ENCODE data around the gene KDM5A.

Gene KDM5A

DNA sequence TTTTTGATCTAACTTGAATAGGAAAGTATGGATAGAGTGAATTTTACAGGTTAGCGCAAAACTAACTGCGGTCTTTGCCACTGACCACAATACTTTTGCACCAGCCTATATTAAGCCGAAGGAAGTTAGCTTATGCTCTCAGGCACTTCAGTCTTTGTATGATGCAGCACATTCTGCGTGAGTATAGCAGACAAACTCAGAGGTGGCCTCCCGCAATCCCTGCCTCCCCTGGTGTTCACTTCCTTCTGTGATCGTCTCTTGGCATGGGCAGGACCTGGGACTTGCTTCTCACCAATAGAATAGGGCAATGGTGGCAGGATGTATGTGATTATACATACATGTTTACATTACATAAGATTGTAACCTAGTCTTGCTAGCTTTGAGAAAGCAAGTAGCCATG, 116.2 kb downstream of the KDM5A start:
- no peak for DNase-seq (ENCODE audit: low read depth)

DNA sequence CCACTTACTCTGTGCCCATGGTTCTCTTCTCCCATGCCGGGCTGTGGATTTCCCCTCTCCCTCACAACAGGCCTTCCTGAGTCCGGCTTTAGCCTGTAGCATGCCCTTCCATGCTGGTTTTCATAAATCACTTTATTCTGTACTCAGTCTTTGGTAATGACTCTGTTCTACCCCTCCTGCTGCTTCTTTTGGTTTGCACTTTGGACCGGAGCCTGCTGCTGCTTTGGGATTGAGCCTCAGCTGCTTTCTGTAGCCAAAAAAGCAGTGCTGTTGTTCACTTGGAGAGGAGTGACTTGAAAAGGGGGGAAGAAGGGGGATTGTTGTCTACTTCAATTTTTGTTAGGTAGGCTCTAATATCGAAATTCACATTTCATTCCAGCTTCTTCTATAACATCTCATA, 118.0 kb downstream of the KDM5A start:
- DNase-seq (ENCODE audit: low read depth) = no peak

DNA sequence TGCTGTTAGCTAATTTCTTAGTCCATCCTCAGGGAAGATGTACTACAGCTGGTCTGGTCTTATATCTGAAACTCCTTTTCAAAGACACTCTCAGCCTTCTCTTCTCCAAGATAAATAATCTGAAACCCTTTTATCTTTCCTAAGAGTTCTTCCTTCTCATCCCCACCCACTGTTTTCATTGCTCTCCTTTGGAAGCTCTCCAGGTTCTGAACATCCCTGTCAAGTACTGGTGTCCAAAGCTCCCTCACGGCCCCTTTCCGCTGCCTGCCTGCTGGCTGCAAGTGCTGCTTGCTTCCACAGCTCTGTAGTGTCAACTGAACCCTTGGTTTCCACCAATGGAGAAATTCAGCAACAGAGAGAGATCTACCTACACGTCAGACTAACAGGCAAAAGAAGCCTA, 119.9 kb downstream of the KDM5A start:
- DNase-seq (ENCODE audit: low read depth) = no peak

DNA sequence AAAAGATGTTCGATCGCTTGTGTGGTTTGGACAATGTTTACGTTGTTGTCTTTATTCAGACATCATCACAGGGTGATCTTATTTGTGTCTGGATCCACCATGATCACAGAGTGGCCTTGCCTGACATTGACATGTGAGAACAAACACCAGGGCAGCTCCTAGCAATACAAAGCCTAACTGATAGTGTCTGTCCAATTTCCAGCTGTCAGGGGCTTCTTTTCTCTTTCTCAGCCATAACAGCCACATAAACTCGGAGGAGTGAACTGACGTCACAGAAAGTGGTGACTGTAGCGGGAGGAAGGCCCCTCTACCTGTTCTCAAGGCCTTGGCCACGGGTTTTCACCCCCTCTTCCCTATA, 120.7 kb downstream of the KDM5A start:
- no peak for DNase-seq (ENCODE audit: low read depth)

DNA sequence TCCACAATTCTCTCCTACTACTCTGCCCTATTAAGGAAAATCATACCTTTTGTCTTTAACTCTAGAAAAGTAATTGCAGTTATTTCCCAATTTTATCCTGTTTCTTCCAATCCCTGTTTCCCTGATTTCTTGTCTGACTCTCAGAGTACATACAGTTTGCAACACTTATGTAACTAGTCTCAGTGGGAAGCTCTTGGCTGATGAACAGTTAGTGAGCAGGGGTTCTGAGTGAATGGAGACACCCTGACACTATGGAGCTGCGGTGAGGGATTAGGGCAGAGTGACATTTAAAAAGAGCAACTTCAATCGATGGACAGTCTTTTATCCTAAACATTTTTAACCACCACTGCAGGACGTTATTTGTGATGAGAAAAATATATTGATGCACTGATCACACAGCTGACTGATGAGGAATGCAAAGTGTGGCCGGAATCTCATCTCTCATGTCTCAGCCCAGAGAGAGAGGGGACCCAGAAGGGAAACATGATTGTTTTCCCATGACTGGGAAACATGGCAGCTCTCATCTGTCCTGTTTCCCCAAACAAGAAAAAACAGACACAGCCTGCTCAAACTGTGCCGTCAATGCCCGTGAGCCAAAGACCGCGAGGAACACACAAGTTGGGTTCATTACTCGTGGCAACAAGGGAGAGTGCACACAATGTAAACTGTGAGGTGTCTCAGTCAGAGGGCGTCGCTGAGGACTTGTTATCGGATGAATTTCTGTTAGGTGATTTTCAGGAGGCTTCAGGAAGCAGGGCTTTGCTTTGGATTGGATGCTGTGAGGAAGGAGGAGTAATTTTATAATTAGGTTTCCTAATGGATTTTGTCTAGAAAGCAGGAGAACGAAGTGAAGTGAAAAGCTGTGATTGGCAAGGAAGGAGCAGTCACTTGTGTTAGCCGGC, 121.3 kb downstream of the KDM5A start:
- no peak for DNase-seq (ENCODE audit: low read depth)

DNA sequence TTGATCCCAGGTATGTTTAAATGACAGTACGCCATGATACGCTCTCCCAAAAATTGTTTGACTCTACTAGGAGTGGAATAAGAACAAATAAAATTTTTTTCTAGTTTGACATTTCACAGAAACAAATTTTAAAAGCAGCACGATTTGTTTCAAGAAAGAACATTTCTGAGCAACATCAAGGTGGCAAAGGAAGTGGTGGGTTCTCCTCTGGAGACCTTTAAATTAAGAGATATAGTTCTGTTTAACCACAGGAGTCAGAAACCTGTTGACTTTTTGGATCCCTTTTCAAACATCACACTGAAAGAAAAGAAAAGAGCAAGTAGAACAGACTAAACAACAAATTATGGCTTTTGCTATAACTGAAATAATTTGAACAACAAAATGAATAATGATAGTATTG, 124.0 kb downstream of the KDM5A start:
- no peak for DNase-seq (ENCODE audit: low read depth)

DNA sequence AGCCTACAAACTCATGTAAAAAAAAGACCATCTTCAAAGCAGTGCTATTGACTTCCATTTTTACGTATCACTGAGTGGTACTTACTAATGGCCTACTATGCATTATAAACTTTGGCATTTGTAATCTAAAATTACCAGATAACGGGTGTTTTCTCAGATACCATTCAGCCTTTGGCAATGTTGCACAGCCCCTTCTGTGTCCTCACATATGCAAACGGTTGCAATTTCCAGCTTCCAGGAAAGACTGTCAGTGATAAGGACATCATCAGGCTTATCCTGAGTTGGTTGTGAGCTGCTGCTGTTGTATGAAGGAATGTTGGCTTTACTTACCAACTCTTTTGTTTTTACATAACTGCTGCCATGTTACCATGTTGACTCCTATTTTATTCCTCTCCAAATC, 124.9 kb downstream of the KDM5A start:
- no peak for DNase-seq (ENCODE audit: low read depth)

DNA sequence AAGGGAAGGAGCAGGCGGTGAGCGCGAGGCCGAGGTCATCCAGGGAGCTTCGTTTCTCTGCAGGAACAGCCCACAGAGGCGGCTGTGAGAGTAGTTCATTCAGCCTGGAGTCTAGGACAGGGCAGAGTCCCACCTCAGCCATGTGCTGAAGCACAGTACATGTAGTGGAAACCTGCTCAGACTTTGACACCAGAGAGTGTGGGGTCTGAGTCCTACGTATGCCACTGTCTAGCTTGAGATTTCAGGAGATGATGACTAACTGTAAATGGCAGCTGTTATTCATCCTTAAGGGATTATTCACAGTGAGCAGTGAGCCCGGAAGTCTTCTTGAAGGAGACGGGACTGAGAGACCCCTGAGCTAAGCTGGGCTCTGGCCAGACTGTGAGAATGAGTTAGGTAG, 125.5 kb downstream of the KDM5A start:
- no peak for DNase-seq (ENCODE audit: low read depth)

DNA sequence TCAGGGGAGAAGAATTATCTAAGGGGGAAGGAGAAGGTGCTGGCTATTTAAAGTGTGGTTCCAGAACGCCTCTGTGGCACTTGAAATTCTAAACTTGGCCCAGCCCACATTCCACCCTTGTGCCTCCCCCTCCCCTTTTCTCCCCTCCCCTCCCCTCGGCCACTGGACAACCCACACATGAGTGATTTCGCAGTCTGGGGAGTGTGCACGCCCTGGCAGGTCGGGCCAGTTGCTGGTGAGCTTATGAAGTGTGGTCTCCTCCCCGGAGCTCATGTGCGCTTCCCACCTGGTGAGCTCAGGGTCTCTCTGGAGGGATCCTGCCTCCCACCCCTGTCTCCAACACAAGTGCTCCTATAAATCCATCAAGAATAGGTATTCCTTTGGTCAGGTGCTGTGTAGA, 126.3 kb downstream of the KDM5A start, which contains the start of gene SLC6A13:
Gene SLC6A13, minus strand, starts transcription at position 20 of the 400 bp plus-strand sequence. CDS start 2,784 bp downstream, outside the sequence.
- no peak for DNase-seq (ENCODE audit: low read depth)

DNA sequence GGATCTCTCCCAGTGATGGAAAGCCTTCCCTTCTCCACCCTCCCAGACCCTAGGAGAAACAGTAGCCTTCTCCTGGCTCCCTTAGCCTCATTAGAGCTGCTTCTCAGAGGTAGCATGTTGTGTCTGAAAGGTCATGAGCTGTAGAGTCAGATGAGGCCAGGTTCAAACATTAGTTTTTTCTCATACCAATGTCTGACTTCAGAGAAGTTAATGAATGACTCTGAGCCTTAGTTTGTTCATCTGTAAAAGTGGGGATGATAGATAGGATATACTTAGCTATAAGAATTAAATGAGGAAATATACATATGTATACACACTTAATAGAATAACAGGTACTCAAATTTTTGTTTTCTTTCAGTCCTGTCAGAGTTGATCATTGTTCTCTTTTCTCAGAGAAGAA, 127.0 kb downstream of the KDM5A start:
- DNase-seq (ENCODE audit: low read depth) = no peak

DNA sequence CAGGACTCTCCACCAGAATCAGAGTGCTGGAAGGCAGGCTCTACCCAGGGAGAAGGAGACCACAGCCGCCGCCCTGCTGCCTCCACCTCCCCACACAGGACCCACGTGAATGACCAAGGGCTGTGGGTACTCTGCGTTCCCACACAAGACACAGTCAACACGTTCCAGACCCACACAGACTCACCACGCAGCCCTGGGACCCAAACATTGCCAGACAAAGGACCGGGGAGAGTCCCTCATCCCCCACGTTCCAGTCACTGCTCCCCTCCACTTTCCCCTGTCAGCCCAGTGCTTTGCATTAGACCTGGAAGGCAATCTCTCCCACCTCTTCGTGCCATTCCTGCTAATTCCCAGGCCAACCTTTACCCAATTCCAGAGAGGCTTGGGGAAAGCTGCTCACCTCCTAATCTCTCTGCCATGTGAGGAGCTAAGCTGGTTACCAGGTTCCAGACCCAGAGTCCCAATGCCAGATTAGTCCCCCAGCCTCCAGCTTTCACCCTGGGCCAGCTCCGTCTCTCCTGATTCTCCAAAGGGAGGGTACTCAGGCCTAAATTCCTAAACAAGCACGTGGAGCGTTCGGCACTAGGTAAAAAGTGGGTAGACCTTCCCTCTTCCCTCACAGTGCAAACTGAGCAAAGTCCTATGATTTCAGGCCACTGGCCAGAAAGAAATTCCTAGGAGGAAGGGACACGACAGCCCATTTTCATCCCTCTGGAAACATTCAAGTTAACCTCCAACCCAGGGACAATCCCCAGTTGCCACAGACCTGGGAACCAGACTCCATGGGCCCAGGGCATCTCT, 131.4 kb downstream of the KDM5A start:
- DNase-seq (ENCODE audit: low read depth) = no peak

DNA sequence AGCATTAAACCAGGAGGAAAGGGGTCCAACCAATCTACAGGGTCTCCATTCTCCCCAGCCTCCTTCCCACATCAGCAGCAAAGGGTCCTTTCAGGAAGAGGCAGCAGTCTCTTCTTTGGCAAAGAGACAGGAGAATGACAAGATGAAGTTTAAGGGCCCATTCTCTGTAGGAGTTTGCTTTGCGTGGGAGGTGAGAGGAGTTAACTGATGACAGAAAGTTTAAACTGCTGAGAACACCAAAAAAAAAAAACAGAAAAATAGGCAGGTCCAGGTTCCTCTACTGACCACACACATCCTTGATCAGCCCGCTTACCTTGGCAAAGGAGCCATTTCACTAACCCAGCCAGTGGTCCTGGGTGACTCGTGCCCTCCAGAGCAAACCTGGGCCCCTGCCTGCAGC, 132.2 kb downstream of the KDM5A start:
- DNase-seq (ENCODE audit: low read depth) = no peak

DNA sequence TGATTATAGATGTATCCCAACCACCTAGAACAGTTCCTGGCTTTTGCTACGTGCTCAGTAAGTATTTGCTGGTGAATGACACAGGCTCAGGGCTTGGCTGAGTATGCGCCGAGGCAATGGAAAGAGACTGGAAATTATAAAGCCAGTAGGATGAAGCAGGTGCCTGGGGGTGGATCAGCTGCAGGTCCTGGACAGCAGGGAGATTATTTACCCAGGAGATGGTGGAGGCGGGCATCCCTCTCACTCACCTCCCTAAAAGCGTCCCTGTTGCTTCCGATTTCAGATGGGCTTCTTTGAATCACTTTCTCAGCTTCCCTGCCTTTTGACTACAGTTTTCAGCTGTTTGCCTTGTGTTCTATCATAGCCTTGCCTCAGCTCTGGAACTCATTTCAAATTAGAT, 132.9 kb downstream of the KDM5A start:
- no peak for DNase-seq (ENCODE audit: low read depth)

DNA sequence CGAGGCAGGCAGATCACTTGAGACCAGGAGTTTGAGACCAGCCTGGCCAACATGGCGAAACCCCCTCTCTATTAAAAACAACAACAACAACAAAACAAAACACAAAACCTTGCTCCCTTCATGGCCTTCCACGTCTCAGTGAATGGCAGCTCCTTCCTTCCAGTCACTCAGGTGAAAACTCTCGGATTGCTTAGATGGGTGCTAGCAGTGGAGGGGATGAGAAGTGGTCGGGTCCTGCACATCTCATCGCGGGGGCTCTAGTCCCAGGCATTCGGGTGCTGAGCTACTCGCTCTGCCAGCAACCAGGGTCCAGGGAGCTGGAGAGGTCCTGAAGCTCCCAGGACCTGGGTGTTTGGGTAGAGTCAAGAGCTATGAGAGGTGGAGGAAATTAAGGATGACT, 134.2 kb downstream of the KDM5A start:
- no peak for DNase-seq (ENCODE audit: low read depth)

DNA sequence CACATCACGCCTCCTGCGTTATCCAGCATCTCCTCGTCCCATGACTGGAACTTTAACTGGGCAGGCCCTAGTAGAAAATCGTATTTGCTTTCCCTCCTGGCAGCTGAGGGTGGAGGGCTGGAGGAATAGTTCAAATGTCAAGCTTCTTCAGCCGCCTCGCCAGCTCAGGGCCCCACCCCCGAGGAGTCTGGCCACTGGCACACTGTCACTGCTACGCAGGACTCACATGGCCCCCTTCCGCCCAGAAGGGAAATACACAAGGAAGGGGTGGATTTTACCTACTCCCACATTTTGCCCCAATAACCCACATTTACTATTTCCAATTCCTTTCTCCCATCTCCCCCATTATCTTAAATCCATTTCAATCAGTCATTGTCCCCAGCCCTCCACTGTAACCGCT, 135.1 kb downstream of the KDM5A start:
- no peak for DNase-seq (ENCODE audit: low read depth)

DNA sequence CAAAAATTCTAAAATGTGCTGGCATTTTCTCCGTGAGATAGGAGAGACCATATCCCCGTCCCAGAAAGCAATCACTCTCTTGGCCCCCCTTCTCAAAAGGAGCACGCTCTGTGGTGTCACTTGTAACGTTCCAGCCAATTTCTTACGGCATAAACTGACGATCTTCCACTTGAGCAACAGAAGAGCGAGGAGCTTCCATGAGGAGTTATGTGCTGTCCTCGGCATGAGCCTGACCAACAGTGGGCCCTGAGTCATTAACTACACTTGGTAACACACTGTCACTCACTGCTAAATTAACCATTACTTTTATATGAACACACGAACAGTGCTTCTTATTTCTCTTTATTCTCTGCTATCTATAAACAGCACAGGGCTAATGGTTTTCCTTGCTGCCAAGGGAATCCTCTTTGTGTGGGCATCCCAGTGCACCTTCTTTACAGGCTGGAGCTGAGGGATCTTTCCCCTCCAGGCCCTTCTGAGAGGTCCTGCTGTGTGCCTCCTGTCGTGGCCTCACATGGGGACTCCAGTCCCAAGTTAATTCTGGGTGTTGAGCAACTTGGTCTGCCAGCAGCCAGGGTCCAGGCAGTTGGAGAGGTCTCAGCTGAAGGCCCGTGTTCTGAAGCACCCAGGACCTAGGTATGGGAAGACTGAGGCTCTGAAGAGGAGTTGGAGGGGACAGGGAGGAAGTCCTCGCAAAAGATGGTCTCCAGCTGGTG, 135.8 kb downstream of the KDM5A start:
- no peak for DNase-seq (ENCODE audit: low read depth)

DNA sequence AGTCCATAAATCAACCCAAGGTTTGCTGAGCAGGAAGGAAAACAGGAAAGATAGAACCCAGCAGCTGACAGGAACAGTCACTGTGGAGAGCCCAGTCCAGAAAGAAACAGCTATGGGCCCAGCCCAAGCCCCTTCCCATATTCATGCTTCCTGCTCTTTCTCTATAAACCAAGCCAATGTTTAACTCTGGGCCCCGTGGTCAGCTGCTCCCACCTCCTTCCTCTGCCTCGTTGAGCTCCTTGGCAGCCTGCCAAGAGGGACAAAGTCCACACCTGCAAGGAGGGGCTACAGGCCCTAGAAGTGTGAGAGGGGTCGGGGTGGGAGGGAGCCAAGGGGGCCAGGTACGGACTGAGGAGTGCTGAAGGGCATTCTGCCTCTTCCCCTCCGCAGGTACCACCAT, 136.5 kb downstream of the KDM5A start:
- no peak for DNase-seq (ENCODE audit: low read depth)

DNA sequence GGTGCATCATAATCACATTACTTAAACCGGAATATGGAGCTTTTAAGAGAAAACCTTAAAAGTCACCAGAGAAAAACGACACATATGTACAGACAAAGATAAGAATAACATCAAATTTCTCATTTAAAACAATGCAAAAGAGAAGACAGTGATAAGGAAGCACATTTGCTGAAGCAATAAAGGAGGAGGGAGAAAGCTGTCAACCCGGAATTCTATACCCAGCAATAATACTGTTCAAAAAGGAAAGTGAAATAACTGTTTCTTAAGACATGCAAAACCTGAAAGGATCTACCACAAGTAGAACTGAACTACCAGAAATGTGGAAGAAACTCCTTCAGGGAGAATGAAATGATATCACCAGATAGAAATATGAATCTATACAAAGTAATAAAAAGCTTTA, 141.8 kb downstream of the KDM5A start:
- DNase-seq (ENCODE audit: low read depth) = no peak

DNA sequence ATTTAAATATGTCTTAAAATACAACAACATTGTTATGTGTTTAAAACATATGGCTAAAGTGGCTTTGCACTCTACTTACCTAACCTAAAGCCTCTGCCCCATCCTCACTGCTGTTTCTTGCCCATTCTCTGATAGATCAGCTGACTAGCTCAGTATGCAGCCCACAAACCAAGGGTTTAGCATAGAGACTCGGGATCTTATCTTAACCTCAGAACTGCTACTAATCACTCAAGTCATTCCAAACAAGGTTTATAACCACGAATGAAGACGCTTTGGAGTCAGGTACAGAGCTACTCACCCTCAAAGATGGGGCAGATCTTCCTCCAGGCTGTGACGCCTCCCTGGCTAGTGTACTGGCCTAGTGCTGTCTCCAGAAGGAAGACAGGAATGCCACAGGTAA, 145.7 kb downstream of the KDM5A start:
- no peak for DNase-seq (ENCODE audit: low read depth)

DNA sequence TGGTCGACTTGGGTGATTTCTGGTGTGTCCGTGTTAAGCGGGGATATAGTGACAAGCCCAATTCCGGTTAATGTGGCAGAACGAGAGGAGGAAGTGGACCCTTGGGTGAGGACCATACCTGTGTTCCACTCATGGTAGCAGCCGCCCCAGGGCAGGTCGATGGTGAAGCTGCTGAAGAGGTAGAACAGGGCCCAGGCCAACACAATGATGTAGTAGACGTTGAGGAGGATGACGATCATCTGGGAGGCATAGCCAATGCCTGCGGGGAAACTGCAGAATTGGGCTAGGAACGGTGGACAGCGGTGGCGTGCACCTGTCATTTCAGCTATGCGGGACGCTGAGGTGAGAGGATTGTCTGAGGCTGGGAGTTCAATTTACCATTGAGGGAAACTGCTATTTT, 146.6 kb downstream of the KDM5A start:
- DNase-seq (ENCODE audit: low read depth) = no peak

DNA sequence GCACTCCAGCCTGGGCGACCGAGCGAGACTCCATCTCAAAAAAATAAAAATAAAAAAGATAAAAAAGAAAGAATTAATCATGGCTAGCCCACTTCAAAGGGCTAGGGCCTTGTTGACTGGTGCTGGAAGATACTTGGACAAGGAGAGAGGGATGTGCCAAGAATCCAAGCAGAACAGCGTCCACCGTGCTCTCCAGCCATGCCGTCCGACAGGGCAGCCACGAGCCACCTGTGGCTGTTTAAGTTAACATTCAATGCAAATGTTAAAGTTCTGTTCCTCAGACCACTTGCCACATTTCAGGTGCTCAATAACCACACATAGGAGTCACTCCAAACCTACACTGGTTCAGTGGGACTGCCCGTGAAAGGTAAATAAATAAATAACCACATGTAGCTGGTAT, 147.9 kb downstream of the KDM5A start:
- no peak for DNase-seq (ENCODE audit: low read depth)

DNA sequence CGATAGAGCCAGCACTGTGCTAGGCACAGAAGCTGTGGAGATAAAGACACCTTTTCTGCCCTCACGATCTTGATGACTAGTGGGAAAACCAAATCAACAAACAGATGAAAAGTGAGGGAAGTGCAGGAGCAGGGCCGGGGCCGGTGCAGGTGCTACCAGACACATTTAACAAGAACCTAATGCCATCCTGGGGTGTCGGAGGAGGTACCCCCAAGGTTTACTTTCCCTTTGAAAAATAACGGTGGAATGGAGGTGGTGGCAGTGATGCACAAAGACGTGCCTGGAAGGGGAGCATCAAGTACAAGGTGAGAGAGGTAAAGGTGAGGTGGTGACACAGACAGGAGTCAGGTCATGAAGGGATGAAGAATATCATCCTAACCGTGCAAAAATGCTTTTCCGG, 148.6 kb downstream of the KDM5A start:
- no peak for DNase-seq (ENCODE audit: low read depth)

All from stimulated activated CD8-positive, alpha-beta memory T cell treated with anti-CD3 and anti-CD28 coated beads, Interleukin-12 subunit alpha, Interleukin-12 subunit beta, amount 100 ng/mL, for 4 hours (primary cell).